ENCODE results near the gene SRPRB. TPM values are rescaled to one million over a fixed set of nuclear protein-coding genes. Genes with fewer than 3 reads are reported as not detected.

The SRPRB gene
- total and polyA plus RNA-seq, 9 of the 15 experiments (the other 6 are each of a cell fraction or from before 2014, with no cell fraction given): 29.5 to 66.0 (median 41.4) TPM

DNA sequence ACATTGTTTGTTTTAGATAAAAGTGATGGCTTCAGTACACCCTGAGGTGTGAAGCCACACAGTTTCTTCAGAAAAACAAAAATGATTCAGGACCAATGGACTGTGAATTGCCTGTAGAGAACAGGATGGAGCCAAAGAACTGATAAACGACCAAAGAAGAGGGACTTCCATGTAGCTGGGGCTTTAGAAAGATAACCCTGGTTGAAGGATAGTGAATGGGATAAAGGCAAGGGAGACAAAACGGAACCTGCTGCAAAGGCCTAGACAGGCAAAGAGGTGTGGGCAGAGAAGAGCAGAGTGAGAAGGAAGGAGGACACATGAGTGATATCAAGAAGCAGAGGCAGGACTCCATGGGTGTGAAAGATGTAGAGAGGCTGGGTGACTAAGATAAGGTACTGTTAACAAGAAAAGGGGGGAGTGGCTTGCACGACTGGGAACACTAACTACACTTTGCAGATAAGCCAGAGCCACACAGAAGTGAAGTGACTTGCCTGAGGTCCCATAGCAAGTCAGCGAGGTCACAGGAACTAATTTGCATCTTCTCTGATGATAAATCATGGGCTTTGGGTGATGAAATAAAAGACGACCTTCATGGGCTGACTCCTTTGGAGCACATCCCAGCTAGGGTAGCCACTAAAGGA lies 45.8 kb downstream of the SRPRB start (continued):
- TF ChIP-seq, protein P1, sequence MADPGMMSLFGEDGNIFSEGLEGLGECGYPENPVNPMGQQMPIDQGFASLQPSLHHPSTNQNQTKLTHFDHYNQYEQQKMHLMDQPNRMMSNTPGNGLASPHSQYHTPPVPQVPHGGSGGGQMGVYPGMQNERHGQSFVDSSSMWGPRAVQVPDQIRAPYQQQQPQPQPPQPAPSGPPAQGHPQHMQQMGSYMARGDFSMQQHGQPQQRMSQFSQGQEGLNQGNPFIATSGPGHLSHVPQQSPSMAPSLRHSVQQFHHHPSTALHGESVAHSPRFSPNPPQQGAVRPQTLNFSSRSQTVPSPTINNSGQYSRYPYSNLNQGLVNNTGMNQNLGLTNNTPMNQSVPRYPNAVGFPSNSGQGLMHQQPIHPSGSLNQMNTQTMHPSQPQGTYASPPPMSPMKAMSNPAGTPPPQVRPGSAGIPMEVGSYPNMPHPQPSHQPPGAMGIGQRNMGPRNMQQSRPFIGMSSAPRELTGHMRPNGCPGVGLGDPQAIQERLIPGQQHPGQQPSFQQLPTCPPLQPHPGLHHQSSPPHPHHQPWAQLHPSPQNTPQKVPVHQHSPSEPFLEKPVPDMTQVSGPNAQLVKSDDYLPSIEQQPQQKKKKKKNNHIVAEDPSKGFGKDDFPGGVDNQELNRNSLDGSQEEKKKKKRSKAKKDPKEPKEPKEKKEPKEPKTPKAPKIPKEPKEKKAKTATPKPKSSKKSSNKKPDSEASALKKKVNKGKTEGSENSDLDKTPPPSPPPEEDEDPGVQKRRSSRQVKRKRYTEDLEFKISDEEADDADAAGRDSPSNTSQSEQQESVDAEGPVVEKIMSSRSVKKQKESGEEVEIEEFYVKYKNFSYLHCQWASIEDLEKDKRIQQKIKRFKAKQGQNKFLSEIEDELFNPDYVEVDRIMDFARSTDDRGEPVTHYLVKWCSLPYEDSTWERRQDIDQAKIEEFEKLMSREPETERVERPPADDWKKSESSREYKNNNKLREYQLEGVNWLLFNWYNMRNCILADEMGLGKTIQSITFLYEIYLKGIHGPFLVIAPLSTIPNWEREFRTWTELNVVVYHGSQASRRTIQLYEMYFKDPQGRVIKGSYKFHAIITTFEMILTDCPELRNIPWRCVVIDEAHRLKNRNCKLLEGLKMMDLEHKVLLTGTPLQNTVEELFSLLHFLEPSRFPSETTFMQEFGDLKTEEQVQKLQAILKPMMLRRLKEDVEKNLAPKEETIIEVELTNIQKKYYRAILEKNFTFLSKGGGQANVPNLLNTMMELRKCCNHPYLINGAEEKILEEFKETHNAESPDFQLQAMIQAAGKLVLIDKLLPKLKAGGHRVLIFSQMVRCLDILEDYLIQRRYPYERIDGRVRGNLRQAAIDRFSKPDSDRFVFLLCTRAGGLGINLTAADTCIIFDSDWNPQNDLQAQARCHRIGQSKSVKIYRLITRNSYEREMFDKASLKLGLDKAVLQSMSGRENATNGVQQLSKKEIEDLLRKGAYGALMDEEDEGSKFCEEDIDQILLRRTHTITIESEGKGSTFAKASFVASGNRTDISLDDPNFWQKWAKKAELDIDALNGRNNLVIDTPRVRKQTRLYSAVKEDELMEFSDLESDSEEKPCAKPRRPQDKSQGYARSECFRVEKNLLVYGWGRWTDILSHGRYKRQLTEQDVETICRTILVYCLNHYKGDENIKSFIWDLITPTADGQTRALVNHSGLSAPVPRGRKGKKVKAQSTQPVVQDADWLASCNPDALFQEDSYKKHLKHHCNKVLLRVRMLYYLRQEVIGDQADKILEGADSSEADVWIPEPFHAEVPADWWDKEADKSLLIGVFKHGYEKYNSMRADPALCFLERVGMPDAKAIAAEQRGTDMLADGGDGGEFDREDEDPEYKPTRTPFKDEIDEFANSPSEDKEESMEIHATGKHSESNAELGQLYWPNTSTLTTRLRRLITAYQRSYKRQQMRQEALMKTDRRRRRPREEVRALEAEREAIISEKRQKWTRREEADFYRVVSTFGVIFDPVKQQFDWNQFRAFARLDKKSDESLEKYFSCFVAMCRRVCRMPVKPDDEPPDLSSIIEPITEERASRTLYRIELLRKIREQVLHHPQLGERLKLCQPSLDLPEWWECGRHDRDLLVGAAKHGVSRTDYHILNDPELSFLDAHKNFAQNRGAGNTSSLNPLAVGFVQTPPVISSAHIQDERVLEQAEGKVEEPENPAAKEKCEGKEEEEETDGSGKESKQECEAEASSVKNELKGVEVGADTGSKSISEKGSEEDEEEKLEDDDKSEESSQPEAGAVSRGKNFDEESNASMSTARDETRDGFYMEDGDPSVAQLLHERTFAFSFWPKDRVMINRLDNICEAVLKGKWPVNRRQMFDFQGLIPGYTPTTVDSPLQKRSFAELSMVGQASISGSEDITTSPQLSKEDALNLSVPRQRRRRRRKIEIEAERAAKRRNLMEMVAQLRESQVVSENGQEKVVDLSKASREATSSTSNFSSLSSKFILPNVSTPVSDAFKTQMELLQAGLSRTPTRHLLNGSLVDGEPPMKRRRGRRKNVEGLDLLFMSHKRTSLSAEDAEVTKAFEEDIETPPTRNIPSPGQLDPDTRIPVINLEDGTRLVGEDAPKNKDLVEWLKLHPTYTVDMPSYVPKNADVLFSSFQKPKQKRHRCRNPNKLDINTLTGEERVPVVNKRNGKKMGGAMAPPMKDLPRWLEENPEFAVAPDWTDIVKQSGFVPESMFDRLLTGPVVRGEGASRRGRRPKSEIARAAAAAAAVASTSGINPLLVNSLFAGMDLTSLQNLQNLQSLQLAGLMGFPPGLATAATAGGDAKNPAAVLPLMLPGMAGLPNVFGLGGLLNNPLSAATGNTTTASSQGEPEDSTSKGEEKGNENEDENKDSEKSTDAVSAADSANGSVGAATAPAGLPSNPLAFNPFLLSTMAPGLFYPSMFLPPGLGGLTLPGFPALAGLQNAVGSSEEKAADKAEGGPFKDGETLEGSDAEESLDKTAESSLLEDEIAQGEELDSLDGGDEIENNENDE (IDR thresholded peaks at IDR 0.05; ENCODE audit: low read depth, low read length): no peak
- TF ChIP-seq, protein P2, sequence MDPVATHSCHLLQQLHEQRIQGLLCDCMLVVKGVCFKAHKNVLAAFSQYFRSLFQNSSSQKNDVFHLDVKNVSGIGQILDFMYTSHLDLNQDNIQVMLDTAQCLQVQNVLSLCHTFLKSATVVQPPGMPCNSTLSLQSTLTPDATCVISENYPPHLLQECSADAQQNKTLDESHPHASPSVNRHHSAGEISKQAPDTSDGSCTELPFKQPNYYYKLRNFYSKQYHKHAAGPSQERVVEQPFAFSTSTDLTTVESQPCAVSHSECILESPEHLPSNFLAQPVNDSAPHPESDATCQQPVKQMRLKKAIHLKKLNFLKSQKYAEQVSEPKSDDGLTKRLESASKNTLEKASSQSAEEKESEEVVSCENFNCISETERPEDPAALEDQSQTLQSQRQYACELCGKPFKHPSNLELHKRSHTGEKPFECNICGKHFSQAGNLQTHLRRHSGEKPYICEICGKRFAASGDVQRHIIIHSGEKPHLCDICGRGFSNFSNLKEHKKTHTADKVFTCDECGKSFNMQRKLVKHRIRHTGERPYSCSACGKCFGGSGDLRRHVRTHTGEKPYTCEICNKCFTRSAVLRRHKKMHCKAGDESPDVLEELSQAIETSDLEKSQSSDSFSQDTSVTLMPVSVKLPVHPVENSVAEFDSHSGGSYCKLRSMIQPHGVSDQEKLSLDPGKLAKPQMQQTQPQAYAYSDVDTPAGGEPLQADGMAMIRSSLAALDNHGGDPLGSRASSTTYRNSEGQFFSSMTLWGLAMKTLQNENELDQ (CRISPR knock-in tag; IDR thresholded peaks at IDR 0.05; ENCODE audit: borderline replicate concordance): no peak
- TF ChIP-seq SMAD2 (IDR thresholded peaks at IDR 0.05; ENCODE audit: low read depth, low read length) (no peak), NFE2L1 (tag; IDR thresholded peaks at IDR 0.05; ENCODE audit: borderline replicate concordance, low read depth) (no peak)
